CD4-positive, alpha-beta T cell (primary cell): ENCODE results near the gene RBM8A. TPM values are rescaled to one million over a fixed set of nuclear protein-coding genes. Genes with fewer than 3 reads are reported as not detected.

ENCODE experiments used
- ATAC-seq: fragments of 200-7000 bp; cut with Tn5 transposase; one replicate; pipeline ENCODE4 v1.10.0; 2022; ENCODE audit warnings: mild to moderate bottlenecking; ENCODE audit not compliant: poor library complexity
- CTCF ChIA-PET: fragments of 350-600 bp; sonication (Branson Sonifier 250); formaldehyde crosslinking; loops from one replicate; lab custom pipeline; 2021; ENCODE audit warnings: antibody characterized with exemption, inconsistent platforms; lab: Charles Lee
- POLR2A ChIA-PET: fragments of 350-600 bp; sonication (Branson Sonifier 250); formaldehyde crosslinking; loops from one replicate; lab custom pipeline; 2021; ENCODE audit warnings: antibody characterized with exemption, inconsistent platforms; lab: Charles Lee
- DNase-seq, 14 experiments: peaks; one replicate each; pipeline ENCODE4 v3.0.0-alpha.2; 2013 to 2020; ENCODE audit warnings: mixed read lengths in 2 of 14
- H3K27ac ChIP-seq, 2 donors: one replicate each; pipeline versions ENCODE4 v1.5.1 to v1.7.0; 2013; ENCODE audit warnings: low read length in 2 of 2, low read depth in 1 of 2, mild to moderate bottlenecking in 1 of 2
- H3K27me3 ChIP-seq, 2 experiments: 1 replicate in 1 of 2; 2 replicates in 1 of 2; pipeline versions ENCODE4 v1.6.1 to v1.7.0; 2013; ENCODE audit warnings: low read length in 2 of 2, control low read depth in 1 of 2, mild to moderate bottlenecking in 1 of 2, moderate library complexity in 1 of 2; ENCODE audit not compliant: insufficient read depth in 2 of 2, control insufficient read depth in 1 of 2
- H3K36me3 ChIP-seq: one replicate; pipeline ENCODE4 v1.6.1; 2013; ENCODE audit warnings: low read length, control low read depth; ENCODE audit not compliant: insufficient read depth
- H3K4me1 ChIP-seq: one replicate; pipeline ENCODE4 v1.6.1; 2013; ENCODE audit warnings: low read length, control low read depth; ENCODE audit not compliant: insufficient read depth
- H3K4me3 ChIP-seq: one replicate; pipeline ENCODE4 v1.5.1; 2013; ENCODE audit warnings: mild to moderate bottlenecking, low read length, moderate library complexity
- H3K9me3 ChIP-seq, 2 experiments: 1 replicate in 1 of 2; 2 replicates in 1 of 2; pipeline versions ENCODE4 v1.6.1 to v1.7.0; 2013; ENCODE audit warnings: low read length in 2 of 2, mild to moderate bottlenecking in 2 of 2, control low read depth in 1 of 2, moderate library complexity in 1 of 2; ENCODE audit not compliant: control insufficient read depth in 1 of 2, insufficient read depth in 1 of 2
- H3K27ac Mint-ChIP-seq: one replicate; pipeline ENCODE4 v1.8.0; 2020; ENCODE audit warnings: mixed read lengths
- H3K27me3 Mint-ChIP-seq: one replicate; pipeline ENCODE4 v1.8.0; 2021; ENCODE audit warnings: mixed read lengths
- H3K36me3 Mint-ChIP-seq: one replicate; pipeline ENCODE4 v1.8.0; 2021; ENCODE audit warnings: low read depth, mixed read lengths
- H3K4me1 Mint-ChIP-seq: one replicate; pipeline ENCODE4 v1.8.0; 2021; ENCODE audit warnings: low read depth, mixed read lengths
- H3K4me3 Mint-ChIP-seq: one replicate; pipeline ENCODE4 v1.8.0; 2020; ENCODE audit warnings: mild to moderate bottlenecking, mixed read lengths
- H3K9me3 Mint-ChIP-seq: one replicate; pipeline ENCODE4 v1.8.0; 2020; ENCODE audit warnings: mixed read lengths
- CTCF ChIP-seq: fragments of 200-600 bp; IDR thresholded peaks from one replicate; pipeline ENCODE4 v1.8.0; 2022; ENCODE audit warnings: antibody characterized with exemption, mild to moderate bottlenecking
- intact Hi-C, 2 experiments: fragments of 100-400 bp; cut with DNase I in 1 of 2; cut with micrococcal nuclease in 1 of 2; formaldehyde crosslinking; loops; one replicate each; pipeline versions ENCODE4 v1.15.1 to v1.9.0; 2023 to 2025; cut with DNase I, micrococcal nuclease
- total RNA-seq, 174 experiments: library from RNA in 2 of 174; stranded (reverse) in 2 of 174; gene quantifications; one replicate each; pipeline ENCODE4 v1.2.3 and lab custom pipeline; 2021 to 2026

Gene RBM8A
- total RNA-seq, 2 experiments from 2014 or later = 126 to 134 TPM

DNA sequence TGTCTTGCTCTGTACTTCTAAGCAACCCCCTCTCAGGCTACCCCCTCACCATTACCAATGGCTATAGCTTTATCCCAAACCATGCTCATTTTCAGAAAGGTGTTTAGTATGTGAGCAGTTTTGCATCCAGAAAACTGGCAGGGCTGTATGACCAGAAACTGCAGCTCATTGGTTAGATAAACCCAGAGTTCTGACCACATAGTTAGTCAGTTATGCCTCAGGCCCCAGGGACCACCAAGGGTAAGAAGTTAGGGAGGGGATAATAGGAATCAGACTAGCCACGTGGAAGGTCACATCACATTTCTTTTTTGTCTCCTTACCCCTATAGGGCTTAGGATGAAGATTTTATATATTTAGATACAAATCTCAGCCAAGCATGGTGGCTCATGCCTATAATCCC is 18.6 kb downstream of the RBM8A start:
- H3K4me3 Mint-ChIP-seq = no peak overlapping the region

DNA sequence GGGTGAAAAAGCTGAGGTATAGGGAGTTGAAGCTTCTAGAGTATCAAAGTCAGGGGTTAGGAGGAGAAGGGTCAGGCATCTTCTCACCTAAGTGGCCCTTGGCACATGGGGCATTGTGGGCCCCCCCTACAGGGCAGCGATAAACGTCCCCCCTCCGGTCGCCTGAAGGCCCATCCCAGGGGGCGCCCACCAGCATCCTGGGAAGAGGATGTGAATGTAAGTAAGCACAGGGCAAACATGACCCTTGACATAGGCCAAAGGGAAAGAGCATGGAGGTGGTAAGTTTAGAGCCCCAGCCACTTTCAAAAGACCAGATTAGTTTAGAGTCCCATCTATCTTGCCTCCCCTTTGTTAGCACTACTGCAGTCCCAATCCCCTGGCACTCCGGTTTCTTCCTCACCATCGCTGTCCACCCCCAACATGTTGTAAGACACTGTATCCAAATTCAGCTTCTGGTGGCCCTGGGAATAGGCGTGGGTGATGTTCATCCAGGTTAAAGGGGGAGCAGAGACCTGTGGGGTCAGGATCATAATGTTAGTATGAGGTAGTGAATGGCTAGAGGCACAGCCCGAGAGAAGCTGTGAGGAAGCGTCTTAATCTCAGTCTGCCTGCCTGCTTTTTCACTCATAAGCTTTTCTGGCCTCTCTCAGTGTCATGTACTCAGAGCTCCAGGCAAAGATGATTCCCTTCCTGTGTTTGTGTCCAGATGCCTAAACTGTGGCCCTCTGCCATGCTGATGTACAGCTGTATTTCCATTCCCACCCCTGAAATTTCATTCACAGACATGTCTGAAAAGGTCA is 20.1 kb downstream of the RBM8A start:
- no peaks in the 10 kb centered on the region for H3K9me3 Mint-ChIP-seq
- CTCF ChIA-PET = interaction anchor here (1.2 kb wide), 1 partner anchor 100 kb away, joined by 3 read pairs; no protein-coding TSS in a partner anchor
- no peak overlapping the region for H3K4me3 Mint-ChIP-seq
- no peak overlapping the region for H3K4me3 ChIP-seq
- POLR2A ChIA-PET = interaction anchor here (1.3 kb wide), 1 partner anchor 61 kb away, joined by 4 read pairs; the partner anchor contains the start of gene NUDT17
- H3K4me1 ChIP-seq = peaks cover 3% of the 10 kb centered on the region
- H3K36me3 Mint-ChIP-seq = peaks cover 23% of the 10 kb centered on the region
- H3K27ac Mint-ChIP-seq = no peak overlapping the region
- H3K27me3 Mint-ChIP-seq = no peaks in the 10 kb centered on the region
- no peak for DNase-seq
- no peaks in the 10 kb centered on the region for H3K9me3 ChIP-seq
- peaks cover 6% of the 10 kb centered on the region for H3K4me1 Mint-ChIP-seq
- TF ChIP-seq CTCF = no peak
- H3K27me3 ChIP-seq = no peaks in the 10 kb centered on the region
- no peak overlapping the region for H3K27ac ChIP-seq
- H3K36me3 ChIP-seq = peaks cover 15% of the 10 kb centered on the region
- intact Hi-C loops = loop anchor here in 1 of 2 experiments (1.0 kb wide), 1 partner anchor 12 kb away; no protein-coding TSS in a partner anchor
- no peak for ATAC-seq

More for the DNA sequence above, 18.6 kb downstream of the RBM8A start:
- H3K36me3 Mint-ChIP-seq = peaks cover 38% of the 10 kb centered on the region
- Histone ChIP-seq H3K9me3 (no peaks in the 10 kb centered on the region), H3K27ac (no peak overlapping the region), H3K4me1 (peaks cover 3% of the 10 kb centered on the region), H3K27me3 (no peaks in the 10 kb centered on the region), H3K4me3 (no peak overlapping the region), H3K36me3 (peaks cover 21% of the 10 kb centered on the region)
- H3K27me3 Mint-ChIP-seq = no peaks in the 10 kb centered on the region
- no peak for TF ChIP-seq CTCF
- intact Hi-C loops = no loop called here
- POLR2A ChIA-PET = interaction anchor here (1.0 to 2.8 kb wide), 3 partner anchors 14 to 63 kb away, joined by 3 to 10 read pairs (median 4); partner anchors contain the start of genes NUDT17 and RBM8A
- H3K9me3 Mint-ChIP-seq = no peaks in the 10 kb centered on the region
- no peak overlapping the region for H3K27ac Mint-ChIP-seq
- DNase-seq (no peak), ATAC-seq (no peak)
- peaks cover 6% of the 10 kb centered on the region for H3K4me1 Mint-ChIP-seq
- CTCF ChIA-PET = interaction anchor here (2.6 kb wide), 1 partner anchor 63 kb away, joined by 16 read pairs; the partner anchor contains the start of gene NUDT17

GRCh38 chr1:145901312-145902021 is 25.8 kb downstream of the RBM8A start:
- H3K9me3 ChIP-seq = no peaks in the 10 kb centered on the region
- intact Hi-C loops = no loop called here
- H3K27me3 ChIP-seq = no peaks in the 10 kb centered on the region
- Mint-ChIP-seq H3K4me1 (no peaks in the 10 kb centered on the region), H3K4me3 (no peak overlapping the region), H3K9me3 (no peaks in the 10 kb centered on the region), H3K36me3 (peaks cover 11% of the 10 kb centered on the region), H3K27ac (no peak overlapping the region), H3K27me3 (no peaks in the 10 kb centered on the region)
- no peaks in the 10 kb centered on the region for H3K4me1 ChIP-seq
- ATAC-seq = no peak
- ChIA-PET CTCF (no interaction called here), POLR2A (interaction anchor here (1.0 kb wide), 1 partner anchor 56 kb away, joined by 4 read pairs; the partner anchor contains the start of gene LIX1L)
- no peak overlapping the region for H3K27ac ChIP-seq
- DNase-seq = no peak
- no peak for TF ChIP-seq CTCF
- H3K4me3 ChIP-seq = no peak overlapping the region
- peaks cover 3% of the 10 kb centered on the region for H3K36me3 ChIP-seq
